HUES6 (cell line): ENCODE results near the gene FLT1.

Source experiments
- H3K27ac ChIP-seq: 2 replicates; pipeline ENCODE4 v1.7.0; 2013; ENCODE audit warnings: low read depth, mild to moderate bottlenecking, low read length, inconsistent platforms
- H3K27me3 ChIP-seq: 2 replicates; pipeline ENCODE4 v1.6.1; 2013; ENCODE audit warnings: low read length; ENCODE audit not compliant: control insufficient read depth, insufficient read depth
- H3K36me3 ChIP-seq: 2 replicates; pipeline ENCODE4 v1.6.1; 2013; ENCODE audit warnings: low read length; ENCODE audit not compliant: control insufficient read depth, insufficient read depth
- H3K4me1 ChIP-seq: 2 replicates; pipeline ENCODE4 v1.6.1; 2013; ENCODE audit warnings: low read length; ENCODE audit not compliant: control insufficient read depth, insufficient read depth
- H3K4me3 ChIP-seq: 2 replicates; pipeline ENCODE4 v1.5.1; 2013; ENCODE audit warnings: low read depth, low read length
- H3K9ac ChIP-seq: one replicate; pipeline ENCODE4 v1.6.1; 2013; ENCODE audit warnings: mild to moderate bottlenecking, low read length
- H3K9me3 ChIP-seq: 2 replicates; pipeline ENCODE4 v1.6.1; 2013; ENCODE audit warnings: low read depth, low read length; ENCODE audit not compliant: control insufficient read depth, insufficient read depth

FLT1 gene

DNA sequence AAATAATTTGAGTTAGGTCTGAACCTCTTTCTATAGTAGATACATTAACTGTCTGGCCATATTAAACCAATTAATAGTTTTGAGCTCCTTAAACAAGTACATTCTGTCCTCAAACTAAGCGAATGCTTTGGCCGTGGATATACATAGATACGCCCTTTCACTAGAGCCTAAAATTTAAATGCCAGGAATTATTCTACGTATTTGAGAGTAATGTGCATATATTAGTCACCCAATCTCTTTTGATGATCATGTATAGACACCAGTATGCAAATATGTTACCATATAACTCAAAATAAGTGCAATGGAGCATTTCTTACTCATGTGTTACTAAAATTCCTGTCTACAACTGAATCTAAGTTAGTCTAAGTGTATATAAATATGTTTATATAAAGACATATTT lies 70.4 kb downstream of the FLT1 start:
- no peak overlapping the region for H3K4me3 ChIP-seq
- H3K4me1 ChIP-seq = peaks cover 32% of the 10 kb centered on the region
- H3K9ac ChIP-seq = no peak overlapping the region
- no peaks in the 10 kb centered on the region for H3K9me3 ChIP-seq
- H3K27me3 ChIP-seq = no peaks in the 10 kb centered on the region
- H3K27ac ChIP-seq = no peak overlapping the region
- peaks cover 74% of the 10 kb centered on the region for H3K36me3 ChIP-seq

DNA sequence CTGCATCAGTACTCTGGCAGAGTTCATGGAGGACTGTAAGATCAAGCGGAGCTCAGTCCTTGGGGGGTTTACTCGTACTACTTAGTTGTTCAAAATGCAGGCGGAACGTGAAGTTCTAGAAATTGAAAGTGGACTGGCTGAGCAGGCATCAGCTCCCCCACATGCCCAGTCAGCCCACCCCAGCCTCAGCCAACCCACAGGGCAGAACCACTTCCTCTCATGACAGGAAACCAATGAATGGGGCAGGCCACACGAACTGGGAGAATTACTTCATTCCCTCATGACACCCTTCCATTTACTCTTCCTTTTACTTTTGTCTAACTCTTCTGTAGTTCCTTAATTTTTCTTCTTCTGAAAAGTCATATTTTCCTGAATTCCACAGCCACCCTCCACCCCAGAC lies 71.9 kb downstream of the FLT1 start:
- Histone ChIP-seq H3K4me3 (no peak overlapping the region), H3K36me3 (peaks cover 71% of the 10 kb centered on the region), H3K9ac (no peak overlapping the region), H3K9me3 (no peaks in the 10 kb centered on the region), H3K27ac (no peak overlapping the region), H3K4me1 (peaks cover 17% of the 10 kb centered on the region), H3K27me3 (no peaks in the 10 kb centered on the region)

DNA sequence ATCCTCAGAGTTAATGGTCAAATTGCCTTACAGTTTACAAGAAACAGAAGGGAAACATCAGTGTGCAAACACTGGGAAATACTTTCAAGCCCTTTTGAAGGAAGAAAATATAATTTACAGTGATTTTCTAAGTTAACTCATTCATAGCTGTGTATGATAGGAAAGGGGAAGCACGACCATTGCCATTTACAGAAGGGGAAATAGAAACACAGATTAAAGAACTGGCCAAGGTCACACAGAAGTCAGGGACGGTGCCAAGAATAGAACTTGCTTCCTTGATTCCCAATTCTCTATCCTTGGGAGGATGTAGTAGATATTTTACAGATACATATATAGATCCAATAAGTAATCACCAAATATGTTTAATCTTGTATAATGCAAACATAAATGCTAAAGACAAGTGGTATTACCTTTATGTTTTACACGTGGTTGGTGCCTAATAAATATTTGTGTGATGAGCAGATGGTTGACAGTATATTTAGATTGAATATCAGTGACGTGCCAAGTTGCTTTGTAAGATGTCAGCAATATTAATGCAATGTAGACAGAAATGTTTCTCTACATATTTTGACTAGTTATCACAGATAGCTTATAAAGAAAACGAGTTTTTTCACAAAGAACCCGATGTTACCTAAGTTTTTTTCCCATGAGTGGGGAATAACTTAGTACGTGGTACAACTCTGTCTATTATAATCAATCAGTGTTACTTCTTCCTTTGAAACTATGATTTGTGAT lies 73.1 kb downstream of the FLT1 start:
- H3K4me1 ChIP-seq = peaks cover 11% of the 10 kb centered on the region; the same call in 1 of the 2 replicates
- H3K27ac ChIP-seq = no peak overlapping the region
- no peaks in the 10 kb centered on the region for H3K27me3 ChIP-seq
- H3K36me3 ChIP-seq = peaks cover 62% of the 10 kb centered on the region
- no peak overlapping the region for H3K4me3 ChIP-seq
- H3K9ac ChIP-seq = no peak overlapping the region
- H3K9me3 ChIP-seq = no peaks in the 10 kb centered on the region

DNA sequence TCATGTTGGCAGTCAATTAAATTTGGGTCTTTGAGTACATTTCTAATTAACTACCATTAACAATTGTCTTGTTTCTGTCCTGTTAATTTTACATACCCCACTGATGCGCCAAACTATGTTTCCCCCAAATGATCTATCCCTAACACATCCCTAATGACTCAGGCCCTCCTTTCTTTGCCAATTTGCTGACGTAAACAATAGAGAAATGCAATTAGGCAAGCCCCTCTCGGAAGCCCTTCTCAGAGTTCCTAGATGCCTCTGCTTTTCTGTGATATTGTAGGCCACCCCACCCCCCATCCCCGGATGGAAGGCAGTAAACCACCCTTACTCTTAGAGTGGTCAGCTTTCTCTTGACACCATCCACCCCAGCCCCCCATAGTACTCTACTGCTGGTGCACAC lies 74.2 kb downstream of the FLT1 start:
- Histone ChIP-seq H3K27me3 (no peaks in the 10 kb centered on the region), H3K4me3 (no peak overlapping the region), H3K9me3 (no peaks in the 10 kb centered on the region), H3K9ac (no peak overlapping the region), H3K36me3 (peaks cover 57% of the 10 kb centered on the region), H3K4me1 (peaks cover 7% of the 10 kb centered on the region; the same call in 1 of the 2 replicates), H3K27ac (no peak overlapping the region)

DNA sequence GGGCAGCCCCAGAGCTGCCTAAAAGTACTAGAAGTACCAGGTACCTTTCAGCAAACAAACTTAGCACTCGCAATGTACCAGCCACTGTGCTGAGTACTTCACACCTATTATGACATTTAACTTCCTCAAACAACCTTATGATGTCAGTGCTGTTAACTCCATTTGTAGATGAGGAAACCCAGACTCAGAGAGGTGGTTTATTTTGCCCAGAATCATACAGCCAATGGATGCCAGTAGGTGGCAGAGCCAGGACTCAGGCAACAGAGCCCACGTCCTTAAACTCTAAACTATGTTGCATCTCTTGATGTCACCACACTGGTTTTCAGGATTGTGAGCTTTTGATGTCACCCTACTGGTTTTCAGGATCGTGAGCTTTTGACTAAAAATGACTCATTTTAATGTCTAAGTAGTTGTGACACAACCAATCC lies 78.9 kb downstream of the FLT1 start:
- H3K27ac ChIP-seq = no peak overlapping the region
- H3K4me3 ChIP-seq = no peak overlapping the region
- H3K9ac ChIP-seq = no peak overlapping the region
- H3K27me3 ChIP-seq = no peaks in the 10 kb centered on the region
- H3K4me1 ChIP-seq = peaks cover 4% of the 10 kb centered on the region; the same call in 1 of the 2 replicates
- H3K9me3 ChIP-seq = no peaks in the 10 kb centered on the region
- peaks cover 26% of the 10 kb centered on the region; the same call in 1 of the 2 replicates for H3K36me3 ChIP-seq

DNA sequence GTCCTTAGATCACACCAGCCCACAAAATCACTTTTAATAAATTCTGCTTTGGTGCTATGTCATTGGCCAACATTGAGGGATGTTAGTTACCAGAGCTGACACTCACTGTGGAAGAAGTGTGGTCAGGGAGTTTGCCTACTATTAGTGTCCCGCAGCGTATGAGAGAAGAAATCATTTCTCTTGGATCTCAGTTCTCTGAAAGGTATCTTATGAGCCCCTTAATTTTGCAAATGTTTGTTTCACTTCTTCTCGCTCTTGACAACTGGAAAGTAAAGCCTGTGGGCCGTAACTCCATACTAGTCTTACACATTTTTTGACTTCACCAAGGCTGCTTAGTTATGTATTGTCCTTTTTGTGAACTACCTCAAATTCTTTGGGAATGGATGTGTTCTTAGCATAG lies 80.9 kb downstream of the FLT1 start:
- no peak overlapping the region for H3K27ac ChIP-seq
- no peaks in the 10 kb centered on the region for H3K27me3 ChIP-seq
- H3K9me3 ChIP-seq = no peaks in the 10 kb centered on the region
- no peak overlapping the region for H3K4me3 ChIP-seq
- peaks cover 12% of the 10 kb centered on the region for H3K4me1 ChIP-seq
- no peak overlapping the region for H3K9ac ChIP-seq
- peaks cover 15% of the 10 kb centered on the region; the same call in 1 of the 2 replicates for H3K36me3 ChIP-seq

DNA sequence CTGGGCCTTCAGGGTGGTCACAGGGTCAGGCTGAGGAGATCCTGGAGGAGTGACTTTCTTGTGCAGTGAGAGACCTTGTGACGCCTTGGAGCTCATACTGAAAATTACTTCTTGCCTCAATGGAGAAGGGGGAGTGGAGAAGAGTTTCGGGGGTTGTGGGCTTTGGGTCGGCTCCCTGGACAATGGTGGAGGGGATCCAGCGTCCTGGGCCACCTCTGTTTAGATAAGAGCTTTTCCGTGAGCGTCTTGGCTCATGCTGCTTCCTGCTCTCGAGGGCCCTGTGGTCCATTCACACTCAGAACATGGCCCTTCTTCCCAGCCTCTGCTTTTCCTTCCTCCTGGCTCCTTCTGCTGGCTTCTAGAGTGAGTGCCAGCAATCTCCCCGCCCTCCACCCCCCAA lies 81.9 kb downstream of the FLT1 start:
- Histone ChIP-seq H3K9me3 (no peaks in the 10 kb centered on the region), H3K27me3 (no peaks in the 10 kb centered on the region), H3K27ac (no peak overlapping the region), H3K4me3 (no peak overlapping the region), H3K36me3 (peaks cover 15% of the 10 kb centered on the region; the same call in 1 of the 2 replicates), H3K4me1 (peaks cover 22% of the 10 kb centered on the region), H3K9ac (no peak overlapping the region)

DNA sequence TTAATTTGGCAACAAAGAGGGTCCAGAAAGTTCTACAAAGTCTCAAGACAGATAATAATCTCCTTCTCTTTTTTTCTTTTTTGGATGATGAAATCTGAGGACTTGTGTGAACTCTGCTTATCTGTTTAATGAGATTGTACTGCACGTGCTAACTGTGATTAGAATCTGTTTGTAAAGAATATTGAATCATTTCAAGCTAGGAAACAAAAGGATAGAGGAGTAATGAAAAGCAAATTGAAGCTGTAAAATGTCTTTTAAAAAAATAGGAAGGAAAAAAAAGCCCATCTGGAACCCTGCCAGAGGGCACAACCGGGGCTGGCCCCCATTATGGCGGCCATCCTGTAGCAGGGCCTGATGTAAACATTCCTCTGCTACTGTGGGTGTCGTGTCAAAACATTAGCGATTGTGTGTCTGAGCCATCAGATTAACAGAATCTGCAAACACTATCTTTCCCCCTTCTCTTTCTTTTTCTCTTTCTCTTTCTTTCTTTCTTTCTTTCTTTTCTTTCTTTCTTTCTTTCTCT lies 83.0 kb downstream of the FLT1 start:
- Histone ChIP-seq H3K36me3 (peaks cover 13% of the 10 kb centered on the region; the same call in 1 of the 2 replicates), H3K4me3 (no peak overlapping the region), H3K4me1 (peaks cover 28% of the 10 kb centered on the region), H3K27me3 (no peaks in the 10 kb centered on the region), H3K9ac (no peak overlapping the region), H3K27ac (no peak overlapping the region), H3K9me3 (no peaks in the 10 kb centered on the region)

DNA sequence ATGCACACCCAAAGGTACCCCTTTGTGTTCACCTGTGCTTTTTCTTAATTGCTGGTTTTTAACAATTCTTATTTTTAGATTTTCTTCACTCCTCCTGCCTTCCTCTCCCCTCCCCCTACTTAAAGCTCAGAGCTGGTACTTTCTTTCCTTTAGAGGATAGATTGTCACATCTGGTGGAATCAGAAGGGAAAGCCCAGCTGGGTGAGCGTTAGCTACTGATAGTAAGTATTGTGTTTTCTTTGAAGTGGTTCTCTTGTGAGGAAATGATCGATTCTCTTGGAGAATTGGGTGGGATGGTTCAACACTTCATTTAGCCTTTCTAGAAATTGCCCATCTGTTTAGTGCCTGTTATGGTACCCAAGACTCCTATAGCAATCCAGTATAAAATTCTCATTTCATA lies 84.8 kb downstream of the FLT1 start:
- H3K27ac ChIP-seq = no peak overlapping the region
- H3K36me3 ChIP-seq = peaks cover 13% of the 10 kb centered on the region
- H3K9me3 ChIP-seq = no peaks in the 10 kb centered on the region
- H3K4me3 ChIP-seq = no peak overlapping the region
- H3K27me3 ChIP-seq = no peaks in the 10 kb centered on the region
- no peak overlapping the region for H3K9ac ChIP-seq
- H3K4me1 ChIP-seq = peaks cover 28% of the 10 kb centered on the region

DNA sequence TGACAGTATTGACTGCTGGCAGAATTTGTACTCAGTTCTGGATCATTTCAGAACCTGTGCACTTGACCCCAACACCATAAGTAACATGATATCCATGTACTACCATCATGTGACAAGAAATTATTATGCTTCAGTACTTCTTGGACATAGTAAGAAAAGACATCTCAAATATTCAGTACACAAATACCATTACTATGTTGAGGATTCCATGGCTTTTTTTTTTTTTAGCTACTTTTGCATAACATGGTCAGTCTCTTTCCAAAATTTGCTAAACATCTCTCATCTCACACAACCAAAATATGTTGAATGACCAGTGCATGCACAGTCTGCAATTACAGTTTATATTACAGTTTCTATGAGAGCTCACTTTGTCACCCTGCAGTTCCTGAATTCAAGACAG lies 85.3 kb downstream of the FLT1 start:
- Histone ChIP-seq H3K36me3 (peaks cover 12% of the 10 kb centered on the region), H3K9me3 (no peaks in the 10 kb centered on the region), H3K9ac (no peak overlapping the region), H3K27me3 (no peaks in the 10 kb centered on the region), H3K4me1 (peaks cover 28% of the 10 kb centered on the region), H3K4me3 (no peak overlapping the region), H3K27ac (no peak overlapping the region)

DNA sequence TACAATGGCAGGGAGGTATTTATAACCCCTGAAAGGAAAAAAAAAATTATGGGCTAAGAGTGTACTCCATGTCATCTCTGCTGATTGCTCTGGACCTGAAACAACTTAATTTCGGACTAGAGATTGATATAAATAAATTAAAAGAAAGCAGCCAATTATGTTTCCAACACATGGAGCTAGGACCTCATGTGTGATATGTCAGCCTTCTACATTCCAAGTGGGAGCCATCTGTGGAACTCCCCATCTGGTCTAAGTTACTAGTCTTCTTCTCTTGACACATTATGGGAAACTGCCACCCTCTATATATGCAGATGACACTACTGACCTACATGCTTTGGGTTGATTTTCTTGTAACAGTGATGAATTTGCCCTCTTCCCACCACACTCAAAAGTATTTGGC lies 86.1 kb downstream of the FLT1 start:
- Histone ChIP-seq H3K9me3 (no peaks in the 10 kb centered on the region), H3K9ac (no peak overlapping the region), H3K27me3 (no peaks in the 10 kb centered on the region), H3K4me3 (no peak overlapping the region), H3K4me1 (peaks cover 28% of the 10 kb centered on the region), H3K27ac (no peak overlapping the region), H3K36me3 (peaks cover 16% of the 10 kb centered on the region)
